Panc1 (cell line): ENCODE measurements around the gene ASAP2. TPM values are rescaled to one million over a fixed set of nuclear protein-coding genes. Genes with fewer than 3 reads are reported as not detected.

Source experiments
- ATAC-seq: fragments of 200-7000 bp; cut with Tn5 transposase; 2 replicates; pipeline ENCODE4 v1.9.1; 2020; ENCODE audit warnings: mild to moderate bottlenecking, moderate library complexity
- BruUV-seq: library from RNA; stranded (reverse); fragments of 400-500 nt; replicated peaks from 2 replicates; lab custom pipeline; 2021; lab: Mats Ljungman, UMichigan
- CTCF ChIA-PET: fragments of 300-600 bp; sonication (Branson Sonifier 250); formaldehyde crosslinking; loops from one replicate; lab custom pipeline; 2022; ENCODE audit warnings: antibody characterized with exemption; lab: Charles Lee
- POLR2A ChIA-PET: fragments of 300-600 bp; sonication (Branson Sonifier 250); formaldehyde crosslinking; loops from one replicate; lab custom pipeline; 2022; ENCODE audit warnings: antibody characterized with exemption; lab: Charles Lee
- DNase-seq: peaks from one replicate; pipeline ENCODE4 v3.0.0-alpha.2; 2010; ENCODE audit warnings: low read depth, low spot score
- H3K27ac ChIP-seq: 2 replicates; pipeline ENCODE4 v1.5.1; 2011; ENCODE audit warnings: mild to moderate bottlenecking, low read length, inconsistent platforms
- H3K27me3 ChIP-seq: fragments of 200-500 bp; sonication (Bioruptor generic); 2 replicates; pipeline ENCODE4 v1.6.0; 2014; ENCODE audit warnings: low read length, inconsistent platforms; ENCODE audit not compliant: control insufficient read depth, insufficient read depth
- H3K36me3 ChIP-seq: fragments of 200-500 bp; sonication (Bioruptor generic); 2 replicates; pipeline ENCODE4 v1.5.1; 2014; ENCODE audit warnings: inconsistent platforms, mild to moderate bottlenecking, low read length, moderate library complexity; ENCODE audit not compliant: control insufficient read depth, insufficient read depth
- H3K4me1 ChIP-seq: 2 replicates; pipeline ENCODE4 v1.5.1; 2011; ENCODE audit warnings: inconsistent platforms, mild to moderate bottlenecking, low read length, moderate library complexity; ENCODE audit not compliant: control insufficient read depth, insufficient read depth
- H3K4me3 ChIP-seq, 2 experiments: 2 replicates each; pipeline ENCODE4 v1.5.1; 2011 to 2012; ENCODE audit warnings: low read depth in 2 of 2, low read length in 2 of 2, mild to moderate bottlenecking in 2 of 2, inconsistent platforms in 1 of 2, moderate library complexity in 1 of 2
- H3K9me3 ChIP-seq: fragments of 200-500 bp; sonication (Bioruptor generic); 2 replicates; pipeline ENCODE4 v1.5.1; 2014; ENCODE audit warnings: low read depth, mild to moderate bottlenecking, inconsistent platforms, low read length, moderate library complexity; ENCODE audit not compliant: control insufficient read depth, insufficient read depth
- CTCF ChIP-seq: fragments of 450-650 bp; IDR thresholded peaks from 2 replicates; pipeline ENCODE4 v1.5.1; 2017; ENCODE audit warnings: mild to moderate bottlenecking
- POLR2AphosphoS5 ChIP-seq: IDR thresholded peaks from 2 replicates; pipeline ENCODE4 v1.6.1; 2012; ENCODE audit warnings: mild to moderate bottlenecking, low read depth, low read length, moderate library complexity
- SIN3A ChIP-seq: IDR thresholded peaks from 2 replicates; pipeline ENCODE4 v1.6.1; 2012; ENCODE audit warnings: low read depth, mild to moderate bottlenecking, low read length, moderate library complexity, borderline replicate concordance; ENCODE audit not compliant: insufficient read depth
- TCF7L2 ChIP-seq: IDR thresholded peaks from 2 replicates; pipeline ENCODE4 v1.6.1; 2011; ENCODE audit warnings: mild to moderate bottlenecking, low read depth, low read length, inconsistent platforms
- in situ Hi-C: cut with HindIII; loops from 2 replicates; pipeline ENCODE4 v1.10.0; 2016; ENCODE audit warnings: low sequenced_read_pairs, low pct_unique_long_range_greater_than_20kb
- intact Hi-C: fragments of 100-400 bp; cut with micrococcal nuclease; formaldehyde crosslinking; loops from one replicate; pipeline ENCODE4 v1.10.0; 2022; ENCODE audit not compliant: unreplicated experiment
- total RNA-seq: library from RNA; stranded (reverse); gene quantifications from one replicate; pipeline ENCODE4 v1.2.1, GENCODE V29; 2021; ENCODE audit not compliant: unreplicated experiment
- TF ChIP-seq, protein P1 (sequence below), 2 experiments: IDR thresholded peaks; 2 replicates each; pipeline ENCODE4 v1.6.1; 2011 to 2012; ENCODE audit warnings: low read depth in 2 of 2, control low read depth in 1 of 2, low read length in 1 of 2, mild to moderate bottlenecking in 1 of 2, moderate library complexity in 1 of 2; ENCODE audit not compliant: insufficient read depth in 1 of 2

The ASAP2 gene
- total RNA-seq, 1 experiment from 2014 or later, result 107 TPM

- DNase-seq, result no peak
- Histone ChIP-seq H3K4me3 (no peak overlapping the region), H3K36me3 (peaks cover 17% of the 10 kb centered on the region), H3K4me1 (peaks cover 25% of the 10 kb centered on the region), H3K9me3 (no peaks in the 10 kb centered on the region), H3K27ac (peak overlapping the region; percentile 60), H3K27me3 (no peaks in the 10 kb centered on the region)
- peak; percentile 75 for ATAC-seq
- ChIA-PET CTCF (interaction anchor here (0.5 kb wide), 1 partner anchor 18 kb away, joined by 6 read pairs; no protein-coding TSS in a partner anchor), POLR2A (no interaction called here)
- in situ Hi-C loops, result no loop called here
- intact Hi-C loops, result no loop called here
- TF ChIP-seq SIN3A, result no peak
- TF ChIP-seq CTCF, result no peak
- no peak for TF ChIP-seq POLR2AphosphoS5
- no peak for TF ChIP-seq TCF7L2
- TF ChIP-seq, protein P1, sequence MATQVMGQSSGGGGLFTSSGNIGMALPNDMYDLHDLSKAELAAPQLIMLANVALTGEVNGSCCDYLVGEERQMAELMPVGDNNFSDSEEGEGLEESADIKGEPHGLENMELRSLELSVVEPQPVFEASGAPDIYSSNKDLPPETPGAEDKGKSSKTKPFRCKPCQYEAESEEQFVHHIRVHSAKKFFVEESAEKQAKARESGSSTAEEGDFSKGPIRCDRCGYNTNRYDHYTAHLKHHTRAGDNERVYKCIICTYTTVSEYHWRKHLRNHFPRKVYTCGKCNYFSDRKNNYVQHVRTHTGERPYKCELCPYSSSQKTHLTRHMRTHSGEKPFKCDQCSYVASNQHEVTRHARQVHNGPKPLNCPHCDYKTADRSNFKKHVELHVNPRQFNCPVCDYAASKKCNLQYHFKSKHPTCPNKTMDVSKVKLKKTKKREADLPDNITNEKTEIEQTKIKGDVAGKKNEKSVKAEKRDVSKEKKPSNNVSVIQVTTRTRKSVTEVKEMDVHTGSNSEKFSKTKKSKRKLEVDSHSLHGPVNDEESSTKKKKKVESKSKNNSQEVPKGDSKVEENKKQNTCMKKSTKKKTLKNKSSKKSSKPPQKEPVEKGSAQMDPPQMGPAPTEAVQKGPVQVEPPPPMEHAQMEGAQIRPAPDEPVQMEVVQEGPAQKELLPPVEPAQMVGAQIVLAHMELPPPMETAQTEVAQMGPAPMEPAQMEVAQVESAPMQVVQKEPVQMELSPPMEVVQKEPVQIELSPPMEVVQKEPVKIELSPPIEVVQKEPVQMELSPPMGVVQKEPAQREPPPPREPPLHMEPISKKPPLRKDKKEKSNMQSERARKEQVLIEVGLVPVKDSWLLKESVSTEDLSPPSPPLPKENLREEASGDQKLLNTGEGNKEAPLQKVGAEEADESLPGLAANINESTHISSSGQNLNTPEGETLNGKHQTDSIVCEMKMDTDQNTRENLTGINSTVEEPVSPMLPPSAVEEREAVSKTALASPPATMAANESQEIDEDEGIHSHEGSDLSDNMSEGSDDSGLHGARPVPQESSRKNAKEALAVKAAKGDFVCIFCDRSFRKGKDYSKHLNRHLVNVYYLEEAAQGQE (IDR thresholded peaks at IDR 0.05; ENCODE audit: insufficient read depth in 1 of 2, low read depth in 2 of 2, low read length in 1 of 2), result no peak
- BruUV-seq, result no TSS peak
Observed at GRCh38 chr2:9398881-9399780, 192.5 kb downstream of the ASAP2 start.

DNA sequence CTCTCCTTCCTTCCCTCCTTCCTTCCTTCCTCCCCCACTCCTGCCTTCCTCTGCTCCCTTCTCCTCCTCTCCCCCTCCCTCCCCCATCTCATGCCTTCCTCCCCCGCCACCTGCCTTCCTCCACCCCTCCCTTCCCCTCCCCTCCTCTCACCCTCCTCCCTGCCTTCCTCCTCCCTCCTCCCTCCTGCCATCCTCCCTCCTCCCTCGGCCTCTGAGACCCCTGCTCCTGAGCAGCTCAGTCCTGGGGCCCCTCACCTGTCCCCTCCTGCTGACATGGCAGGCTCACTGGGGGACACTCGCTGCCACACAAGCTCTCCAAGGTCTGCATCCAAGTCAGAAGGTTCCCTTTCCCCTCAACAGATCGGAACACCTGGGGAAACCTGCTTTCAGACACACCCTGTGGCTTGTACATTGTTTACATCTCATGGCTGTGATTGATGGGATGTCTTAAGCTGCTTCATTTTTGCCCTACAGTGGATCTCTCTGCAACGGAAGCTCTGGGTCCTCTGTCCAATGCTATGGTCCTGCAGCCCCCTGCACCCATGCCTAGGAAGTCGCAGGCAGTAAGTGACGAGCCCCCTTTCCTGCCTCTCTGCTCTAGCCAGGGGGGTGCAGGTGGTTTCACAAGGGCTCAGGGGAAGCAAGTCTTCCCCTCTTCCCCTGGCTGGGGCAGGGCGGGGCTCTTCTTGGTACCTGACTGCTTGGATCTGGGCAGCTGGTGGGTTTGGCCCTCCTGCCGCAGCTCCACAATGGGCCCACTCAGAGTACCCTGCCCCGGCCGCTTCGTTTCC, 193.9 kb downstream of the ASAP2 start:
- Histone ChIP-seq H3K4me1 (peaks cover 27% of the 10 kb centered on the region), H3K36me3 (peaks cover 31% of the 10 kb centered on the region), H3K4me3 (no peak overlapping the region), H3K9me3 (no peaks in the 10 kb centered on the region), H3K27me3 (no peaks in the 10 kb centered on the region), H3K27ac (peak overlapping the region; percentile 73; the same call in 1 of the 2 replicates)
- no TSS peak for BruUV-seq
- intact Hi-C loops, result no loop called here
- ATAC-seq, result no peak
- DNase-seq, result no peak
- TF ChIP-seq SIN3A (no peak), TCF7L2 (no peak)
- in situ Hi-C loops, result no loop called here
- CTCF ChIA-PET, result no interaction called here
- POLR2A ChIA-PET, result no interaction called here
